Tibial nerve (tissue), 4 donors: ENCODE results near the gene SRBD1. TPM values are rescaled to one million over a fixed set of nuclear protein-coding genes. Genes with fewer than 3 reads are reported as not detected.

Source experiments
- DNase-seq, 2 donors: peaks; one replicate each; pipeline ENCODE4 v3.0.0-alpha.2; 2019; ENCODE audit warnings: low spot score in 2 of 2
- H3K27ac ChIP-seq, 4 donors: fragments of 200-600 bp; sonication (generic) in 3 of 4; one replicate each; pipeline ENCODE4 v1.5.1; 2017 to 2019; ENCODE audit warnings: mild to moderate bottlenecking in 1 of 4
- H3K27me3 ChIP-seq, 2 donors: fragments of 200-600 bp; sonication (generic) in 1 of 2; one replicate each; pipeline versions ENCODE4 v1.5.1 to v1.6.0; 2017 to 2019
- H3K36me3 ChIP-seq, 3 donors: fragments of 200-600 bp; sonication (generic); one replicate each; pipeline ENCODE4 v1.5.1; 2018 to 2019
- H3K4me1 ChIP-seq, 4 donors: fragments of 200-600 bp; sonication (generic) in 3 of 4; one replicate each; pipeline ENCODE4 v1.5.1; 2017 to 2019
- H3K4me3 ChIP-seq, 4 donors: fragments of 200-600 bp; sonication (generic) in 3 of 4; one replicate each; pipeline ENCODE4 v1.5.1; 2017 to 2019; ENCODE audit warnings: mild to moderate bottlenecking in 1 of 4, moderate library complexity in 1 of 4
- H3K9me3 ChIP-seq, 4 donors: fragments of 200-600 bp; sonication (generic) in 3 of 4; one replicate each; pipeline ENCODE4 v1.5.1; 2017 to 2019
- CTCF ChIP-seq, 5 experiments: fragments of 200-600 bp in 3 of 5; fragments of 450-650 bp in 2 of 5; sonication (generic) in 3 of 5; IDR thresholded peaks; one replicate each; pipeline ENCODE4 v1.5.1; 2016 to 2019; ENCODE audit warnings: antibody characterized with exemption in 5 of 5, mild to moderate bottlenecking in 3 of 5, moderate library complexity in 2 of 5
- EP300 ChIP-seq, 2 donors: sonication (generic); formaldehyde crosslinking; IDR thresholded peaks; one replicate each; pipeline ENCODE4 v1.6.1; 2017; ENCODE audit warnings: antibody characterized with exemption in 2 of 2, mild to moderate bottlenecking in 1 of 2
- POLR2A ChIP-seq, 2 donors: fragments of 450-650 bp; IDR thresholded peaks; one replicate each; pipeline ENCODE4 v1.6.1; 2017; ENCODE audit warnings: antibody characterized with exemption in 2 of 2, mild to moderate bottlenecking in 2 of 2, moderate library complexity in 2 of 2
- WGBS, 2 donors: methylation state at CpG; one replicate each; pipeline ENCODE4 v1.1.5; 2018; 5-methylcytosine and 5-hydroxymethylcytosine counted together
- total RNA-seq, 4 donors: library from RNA; depleted of rRNA; stranded (reverse); fragments of >200 nt; gene quantifications; one replicate each; pipeline ENCODE4 v1.1.0, GENCODE V29; 2016

SRBD1 gene
- total RNA-seq, 4 donors from 2014 or later, result 14.7 to 36.7 (median 20.8) TPM

GRCh38 chr2:45651415-45652089 lies 40.5 kb upstream of the SRBD1 start, which contains the start of gene PRKCE:
PRKCE (plus strand) TSS chr2:45651675.
- TF ChIP-seq CTCF (IDR thresholded peaks at IDR 0.05) (no peak), EP300 (IDR thresholded peaks at IDR 0.05) (no peak), POLR2A (IDR thresholded peaks at IDR 0.05) (no peak)
- peak; percentile 53 to 59 for DNase-seq
- Histone ChIP-seq H3K27ac (peak within 1 kb of the TSS; percentile 95 to 99 (median 98)), H3K4me3 (peak within 1 kb of the TSS; percentile 71 to 89 (median 86)), H3K27me3 (no peaks in the 10 kb centered on the region), H3K4me1 (peaks cover 0 to 45% (median 7%) of the 10 kb centered on the region in 4 donors), H3K36me3 (no peaks in the 10 kb centered on the region), H3K9me3 (no peaks in the 10 kb centered on the region)
- 0 to 1% methylated on average over 12 to 64 of the region's 66 CpGs for WGBS, 2 donors

- TF ChIP-seq EP300 (IDR thresholded peaks at IDR 0.05), result peak; percentile 69 to 99
- peak; percentile 43 to 89 (median 60) for TF ChIP-seq CTCF (IDR thresholded peaks at IDR 0.05)
- peak; percentile 95 to 97 for TF ChIP-seq POLR2A (IDR thresholded peaks at IDR 0.05)
- Histone ChIP-seq H3K9me3 (no peaks in the 10 kb centered on the region), H3K27ac (peak overlapping the region; percentile 95 to 99 (median 98)), H3K27me3 (no peaks in the 10 kb centered on the region), H3K36me3 (no peaks in the 10 kb centered on the region), H3K4me3 (peak overlapping the region; percentile 71 to 89 (median 86)), H3K4me1 (peaks cover 0 to 45% (median 7%) of the 10 kb centered on the region in 4 donors)
- peak; percentile 97 to 100 for DNase-seq
- 0 to 1% methylated on average over 31 to 47 of the region's 79 CpGs for WGBS, 2 donors
Observed at GRCh38 chr2:45650851-45651414, 39.9 kb upstream of the SRBD1 start.

GRCh38 chr2:45649858-45650811 lies 39.1 kb upstream of the SRBD1 start:
- DNase-seq, result peak; percentile 76 to 84
- Histone ChIP-seq H3K27ac (peak overlapping the region; percentile 95 to 99 (median 98)), H3K9me3 (no peaks in the 10 kb centered on the region), H3K27me3 (no peaks in the 10 kb centered on the region), H3K36me3 (no peaks in the 10 kb centered on the region), H3K4me3 (peak overlapping the region; percentile 71 to 89 (median 86)), H3K4me1 (peaks cover 0 to 45% (median 7%) of the 10 kb centered on the region in 4 donors)
- 0% methylated on average over 48 to 62 of the region's 66 CpGs for WGBS, 2 donors
- TF ChIP-seq CTCF (IDR thresholded peaks at IDR 0.05) (no peak), EP300 (IDR thresholded peaks at IDR 0.05) (peak in 1 of 2 donors; percentile 67), POLR2A (IDR thresholded peaks at IDR 0.05) (no peak)

GRCh38 chr2:45649462-45649857 lies 38.4 kb upstream of the SRBD1 start:
- Histone ChIP-seq H3K9me3 (no peaks in the 10 kb centered on the region), H3K4me1 (peaks cover 0 to 40% (median 7%) of the 10 kb centered on the region in 4 donors), H3K27me3 (no peaks in the 10 kb centered on the region), H3K27ac (peak overlapping the region; percentile 95 to 99 (median 98)), H3K36me3 (no peaks in the 10 kb centered on the region), H3K4me3 (peak overlapping the region; percentile 71 to 89 (median 86))
- TF ChIP-seq CTCF (IDR thresholded peaks at IDR 0.05), result no peak
- no peak for TF ChIP-seq EP300 (IDR thresholded peaks at IDR 0.05)
- TF ChIP-seq POLR2A (IDR thresholded peaks at IDR 0.05), result no peak
- 16 to 17% methylated on average over 10 of the region's 10 CpGs for WGBS, 2 donors
- DNase-seq, result no peak
